Measurements from ENCODE around the gene CXCL16. TPM values are rescaled to one million over a fixed set of nuclear protein-coding genes. Genes with fewer than 3 reads are reported as not detected.

CXCL16 gene
- total and polyA plus RNA-seq, 2 donors (not counting 1 experiment from before 2014, with no cell fraction given), result 0.83 to 2.0 TPM

DNA sequence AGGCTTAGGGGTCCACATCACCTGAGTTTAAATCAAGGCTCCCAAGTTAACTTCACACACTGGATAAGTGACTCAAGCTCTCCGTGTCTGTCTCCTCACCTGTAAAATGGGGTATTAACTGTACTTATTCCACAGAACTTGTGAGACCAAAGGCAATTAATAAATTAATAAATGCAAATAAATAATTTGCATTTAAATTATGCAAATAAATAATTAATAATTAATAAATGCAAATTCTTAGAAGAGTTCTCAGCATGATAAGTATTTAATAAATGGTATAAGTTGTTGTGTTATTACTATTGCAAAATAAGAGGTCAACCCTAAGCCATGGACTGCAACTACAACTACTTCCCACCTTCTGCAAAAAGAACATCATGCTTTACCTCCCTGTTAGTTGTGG, 13.7 kb upstream of the CXCL16 start:
- peaks cover 19% of the 10 kb centered on the region for H3K27me3 ChIP-seq (ENCODE audit: control insufficient read depth, insufficient read depth, low read length)
- TF ChIP-seq, protein P1, sequence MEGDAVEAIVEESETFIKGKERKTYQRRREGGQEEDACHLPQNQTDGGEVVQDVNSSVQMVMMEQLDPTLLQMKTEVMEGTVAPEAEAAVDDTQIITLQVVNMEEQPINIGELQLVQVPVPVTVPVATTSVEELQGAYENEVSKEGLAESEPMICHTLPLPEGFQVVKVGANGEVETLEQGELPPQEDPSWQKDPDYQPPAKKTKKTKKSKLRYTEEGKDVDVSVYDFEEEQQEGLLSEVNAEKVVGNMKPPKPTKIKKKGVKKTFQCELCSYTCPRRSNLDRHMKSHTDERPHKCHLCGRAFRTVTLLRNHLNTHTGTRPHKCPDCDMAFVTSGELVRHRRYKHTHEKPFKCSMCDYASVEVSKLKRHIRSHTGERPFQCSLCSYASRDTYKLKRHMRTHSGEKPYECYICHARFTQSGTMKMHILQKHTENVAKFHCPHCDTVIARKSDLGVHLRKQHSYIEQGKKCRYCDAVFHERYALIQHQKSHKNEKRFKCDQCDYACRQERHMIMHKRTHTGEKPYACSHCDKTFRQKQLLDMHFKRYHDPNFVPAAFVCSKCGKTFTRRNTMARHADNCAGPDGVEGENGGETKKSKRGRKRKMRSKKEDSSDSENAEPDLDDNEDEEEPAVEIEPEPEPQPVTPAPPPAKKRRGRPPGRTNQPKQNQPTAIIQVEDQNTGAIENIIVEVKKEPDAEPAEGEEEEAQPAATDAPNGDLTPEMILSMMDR (conservative IDR thresholded peaks at IDR 0.05 in 1 of 2, IDR thresholded peaks at IDR 0.05 in 1 of 2; ENCODE audit: low read depth in 1 of 2, low read length in 2 of 2), result no peak
- no peak for TF ChIP-seq EZH2 (IDR thresholded peaks at IDR 0.05; ENCODE audit: low read length, missing control alignments)
- H3K9ac ChIP-seq (ENCODE audit: insufficient read depth, low read length), result no peak overlapping the region
- H3K79me2 ChIP-seq (ENCODE audit: control insufficient read depth, insufficient read depth, low read length), result no peaks in the 10 kb centered on the region
- no peak overlapping the region for H3K4me3 ChIP-seq (replicated peaks in 1 of 4; ENCODE audit: control extremely low read depth in 1 of 4, insufficient read depth in 1 of 4, low read depth in 3 of 4, low read length in 4 of 4)
- no peaks in the 10 kb centered on the region for H4K20me1 ChIP-seq (ENCODE audit: control insufficient read depth, extremely low read depth, insufficient read depth, low read length)
- no peaks in the 10 kb centered on the region for H3K9me3 ChIP-seq (ENCODE audit: control insufficient read depth, insufficient read depth, low read depth, low read length)
- no peak for DNase-seq (ENCODE audit: low read depth in 2 of 2)
- H3K4me1 ChIP-seq (ENCODE audit: control insufficient read depth, extremely low read depth, insufficient read depth, low read length), result no peaks in the 10 kb centered on the region
- no peak overlapping the region for H3K4me2 ChIP-seq (ENCODE audit: extremely low read depth, insufficient read depth, low read length)
- H3K36me3 ChIP-seq (ENCODE audit: control insufficient read depth, insufficient read depth, low read length), result no peaks in the 10 kb centered on the region
- no peak overlapping the region for H3K27ac ChIP-seq (ENCODE audit: insufficient read depth, low read length)
- H2AFZ ChIP-seq (ENCODE audit: low read length), result no peak overlapping the region

DNA sequence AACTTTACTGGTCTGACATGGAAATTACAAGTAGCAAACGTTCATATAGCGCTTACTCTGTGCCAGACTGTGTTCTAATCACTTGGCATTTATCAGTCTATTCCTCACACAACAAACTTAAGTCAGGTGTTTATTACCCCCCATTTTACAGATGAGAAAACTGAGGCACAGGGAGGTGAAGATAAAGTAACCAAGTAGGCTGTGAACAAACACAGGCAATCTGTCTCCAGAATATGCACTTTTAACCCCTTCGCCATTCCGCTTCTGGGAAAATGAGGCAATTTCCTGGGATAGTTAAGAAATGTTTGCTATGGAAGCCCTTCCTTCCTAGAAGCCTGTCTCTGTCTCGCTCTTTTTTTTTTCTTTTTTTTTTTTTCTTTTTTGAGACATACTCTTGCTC, 12.2 kb upstream of the CXCL16 start:
- TF ChIP-seq, protein P1 (conservative IDR thresholded peaks at IDR 0.05 in 1 of 2, IDR thresholded peaks at IDR 0.05 in 1 of 2; ENCODE audit: low read depth in 1 of 2, low read length in 2 of 2), result no peak
- no peak for TF ChIP-seq EZH2 (IDR thresholded peaks at IDR 0.05; ENCODE audit: low read length, missing control alignments)
- peak in 1 of 2 donors; percentile 28 for DNase-seq (ENCODE audit: low read depth in 2 of 2)

DNA sequence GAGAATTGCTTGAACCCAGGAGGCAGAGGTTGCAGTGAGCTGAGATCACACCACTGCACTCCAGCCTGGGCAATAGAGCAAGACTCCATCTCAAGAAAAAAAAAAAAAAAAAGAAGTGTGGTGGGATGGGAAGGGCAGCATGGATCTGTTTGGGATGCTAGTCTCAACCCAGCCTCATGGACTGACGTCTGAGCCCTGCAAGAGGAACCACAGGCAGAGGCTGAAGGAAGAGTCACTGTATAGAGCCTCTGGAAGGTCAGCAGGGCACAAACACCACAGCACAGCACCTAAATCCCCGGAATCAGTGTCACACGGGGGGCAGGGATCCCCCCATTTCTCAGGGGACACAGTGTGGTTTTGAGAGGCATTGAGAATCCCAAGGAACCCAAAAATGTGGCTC, 10.9 kb upstream of the CXCL16 start:
- Histone ChIP-seq H3K9ac (ENCODE audit: insufficient read depth, low read length) (no peak overlapping the region), H2AFZ (ENCODE audit: low read length) (no peak overlapping the region), H3K4me3 (replicated peaks in 1 of 4; ENCODE audit: control extremely low read depth in 1 of 4, insufficient read depth in 1 of 4, low read depth in 3 of 4, low read length in 4 of 4) (no peak overlapping the region), H3K27me3 (ENCODE audit: control insufficient read depth, insufficient read depth, low read length) (peaks cover 12% of the 10 kb centered on the region), H3K4me2 (ENCODE audit: extremely low read depth, insufficient read depth, low read length) (no peak overlapping the region), H4K20me1 (ENCODE audit: control insufficient read depth, extremely low read depth, insufficient read depth, low read length) (no peaks in the 10 kb centered on the region), H3K27ac (ENCODE audit: insufficient read depth, low read length) (no peak overlapping the region), H3K9me3 (ENCODE audit: control insufficient read depth, insufficient read depth, low read depth, low read length) (no peaks in the 10 kb centered on the region), H3K36me3 (ENCODE audit: control insufficient read depth, insufficient read depth, low read length) (no peaks in the 10 kb centered on the region), H3K4me1 (ENCODE audit: control insufficient read depth, extremely low read depth, insufficient read depth, low read length) (no peaks in the 10 kb centered on the region), H3K79me2 (ENCODE audit: control insufficient read depth, insufficient read depth, low read length) (no peaks in the 10 kb centered on the region)
- TF ChIP-seq EZH2 (IDR thresholded peaks at IDR 0.05; ENCODE audit: low read length, missing control alignments), result no peak
- TF ChIP-seq, protein P1 (conservative IDR thresholded peaks at IDR 0.05 in 1 of 2, IDR thresholded peaks at IDR 0.05 in 1 of 2; ENCODE audit: low read depth in 1 of 2, low read length in 2 of 2), result no peak
- no peak for DNase-seq (ENCODE audit: low read depth in 2 of 2)

More for the DNA sequence above, 12.2 kb upstream of the CXCL16 start:
- Histone ChIP-seq H3K4me3 (replicated peaks in 1 of 4; ENCODE audit: control extremely low read depth in 1 of 4, insufficient read depth in 1 of 4, low read depth in 3 of 4, low read length in 4 of 4) (no peak overlapping the region), H3K27ac (ENCODE audit: insufficient read depth, low read length) (no peak overlapping the region), H3K9ac (ENCODE audit: insufficient read depth, low read length) (no peak overlapping the region), H4K20me1 (ENCODE audit: control insufficient read depth, extremely low read depth, insufficient read depth, low read length) (no peaks in the 10 kb centered on the region), H3K79me2 (ENCODE audit: control insufficient read depth, insufficient read depth, low read length) (no peaks in the 10 kb centered on the region), H3K27me3 (ENCODE audit: control insufficient read depth, insufficient read depth, low read length) (peaks cover 16% of the 10 kb centered on the region), H2AFZ (ENCODE audit: low read length) (no peak overlapping the region), H3K4me2 (ENCODE audit: extremely low read depth, insufficient read depth, low read length) (no peak overlapping the region), H3K9me3 (ENCODE audit: control insufficient read depth, insufficient read depth, low read depth, low read length) (no peaks in the 10 kb centered on the region), H3K4me1 (ENCODE audit: control insufficient read depth, extremely low read depth, insufficient read depth, low read length) (no peaks in the 10 kb centered on the region), H3K36me3 (ENCODE audit: control insufficient read depth, insufficient read depth, low read length) (no peaks in the 10 kb centered on the region)

All from fibroblast of lung (primary cell).